A549 (cell line): ENCODE measurements around the gene MBOAT2. TPM values are rescaled to one million over a fixed set of nuclear protein-coding genes. Genes with fewer than 3 reads are reported as not detected.

Experiments
- ATAC-seq, 2 experiments: fragments of 200-7000 bp in 1 of 2; fragments of >200 bp in 1 of 2; cut with Nextera tagmentation in 1 of 2; cut with Tn5 transposase in 1 of 2; 3 replicates each; pipeline versions ENCODE4 v1.8.0 to v1.9.1; 2018 to 2020; ENCODE audit warnings: mild to moderate bottlenecking in 1 of 2, moderate library complexity in 1 of 2
- CTCF ChIA-PET: fragments of 300-600 bp; sonication (Branson Sonifier 250); formaldehyde crosslinking; extraction: SDS; loops from one replicate; lab custom pipeline; 2021; ENCODE audit warnings: antibody characterized with exemption, inconsistent platforms; lab: Yijun Ruan, JAX
- POLR2A ChIA-PET: fragments of 350-600 bp; formaldehyde crosslinking; extraction: SDS; loops from one replicate; lab custom pipeline; 2021; ENCODE audit warnings: antibody characterized with exemption, inconsistent platforms; lab: Yijun Ruan, JAX
- DNase-seq, 2 experiments: peaks; one replicate each; pipeline versions ENCODE4 v3.0.0 to v3.0.0-alpha.2; 2011 to 2016; ENCODE audit warnings: low read depth in 1 of 2, low spot score in 1 of 2
- FAIRE-seq: peaks from 2 replicates; lab custom pipeline; 2011; peaks lifted over from hg19 to GRCh38; lab: Jason Lieb, UNC
- H3K27ac ChIP-seq, 2 experiments: fragments of >200 bp; sonication (Bioruptor Twin); formaldehyde crosslinking; 3 replicates each; pipeline ENCODE4 v1.5.1; 2016 to 2017
- H3K4me1 ChIP-seq: fragments of >200 bp; sonication (Bioruptor Twin); formaldehyde crosslinking; 3 replicates; pipeline ENCODE4 v1.6.1; 2016
- H3K4me2 ChIP-seq: fragments of >200 bp; sonication (Bioruptor Twin); formaldehyde crosslinking; 3 replicates; pipeline ENCODE4 v1.6.1; 2016
- H3K4me3 ChIP-seq: fragments of >200 bp; sonication (Bioruptor Twin); formaldehyde crosslinking; 3 replicates; pipeline ENCODE4 v1.5.1; 2016
- H3K9me3 ChIP-seq: fragments of >200 bp; sonication (Bioruptor Twin); formaldehyde crosslinking; 3 replicates; pipeline ENCODE4 v1.6.1; 2016
- CBX8 ChIP-seq: fragments of 200-600 bp; sonication (generic); IDR thresholded peaks from 2 replicates; pipeline ENCODE4 v1.6.1; 2016
- CEBPB ChIP-seq, 2 experiments: fragments of >200 bp in 1 of 2; sonication (Bioruptor Twin) in 1 of 2; formaldehyde crosslinking in 1 of 2; IDR thresholded peaks; 2 replicates each; pipeline ENCODE4 v1.6.1; 2012 to 2016
- CHD2 ChIP-seq: fragments of 150-350 bp; IDR thresholded peaks from 2 replicates; pipeline ENCODE4 v1.6.1; 2014; ENCODE audit warnings: low read length; ENCODE audit not compliant: partially characterized antibody
- CHD4 ChIP-seq: fragments of 200-600 bp; sonication (generic); IDR thresholded peaks from 2 replicates; pipeline ENCODE4 v1.6.1; 2016; ENCODE audit warnings: antibody characterized with exemption, mild to moderate bottlenecking, borderline replicate concordance
- ESRRA ChIP-seq: fragments of 150-350 bp; IDR thresholded peaks from 2 replicates; pipeline ENCODE4 v1.6.1; 2014; ENCODE audit warnings: mild to moderate bottlenecking, low read length, borderline replicate concordance
- FOSB ChIP-seq: fragments of 250-450 bp; sonication (Bioruptor Pico); IDR thresholded peaks from 2 replicates; pipeline ENCODE4 v1.5.0; 2020; ENCODE audit warnings: mild to moderate bottlenecking, moderate library complexity
- FOSL2 ChIP-seq, 2 experiments: fragments of 450-650 bp in 1 of 2; fragments of >200 bp in 1 of 2; sonication (Bioruptor Twin) in 1 of 2; formaldehyde crosslinking; IDR thresholded peaks; 2 replicates each; pipeline versions ENCODE4 v1.5.0 to v1.6.1; 2016 to 2020; ENCODE audit warnings: mild to moderate bottlenecking in 1 of 2, moderate library complexity in 1 of 2
- HEYL ChIP-seq: fragments of 250-450 bp; sonication (Bioruptor Pico); IDR thresholded peaks from 2 replicates; pipeline ENCODE4 v1.8.0; 2021; ENCODE audit warnings: mild to moderate bottlenecking, moderate library complexity
- HOXA7 ChIP-seq: fragments of 250-450 bp; sonication (Bioruptor Pico); IDR thresholded peaks from 2 replicates; pipeline ENCODE4 v1.5.0; 2020; ENCODE audit warnings: mild to moderate bottlenecking, moderate library complexity
- HOXB13 ChIP-seq: fragments of 250-450 bp; sonication (Bioruptor Pico); IDR thresholded peaks from 2 replicates; pipeline ENCODE4 v1.5.0; 2020; ENCODE audit warnings: low read depth, mild to moderate bottlenecking, moderate library complexity
- HOXB5 ChIP-seq: fragments of 250-450 bp; sonication (Bioruptor Pico); IDR thresholded peaks from 2 replicates; pipeline ENCODE4 v1.5.0; 2020; ENCODE audit warnings: mild to moderate bottlenecking, moderate library complexity
- JUN ChIP-seq, 2 experiments: fragments of >200 bp; sonication (Bioruptor Twin); formaldehyde crosslinking; IDR thresholded peaks; 2 replicates in 1 of 2; 3 replicates in 1 of 2; pipeline ENCODE4 v1.6.1; 2016 to 2017
- JUNB ChIP-seq: fragments of >200 bp; sonication (Bioruptor Twin); formaldehyde crosslinking; IDR thresholded peaks from 2 replicates; pipeline ENCODE4 v1.6.1; 2016
- KDM1A ChIP-seq: fragments of 200-600 bp; sonication (generic); IDR thresholded peaks from 2 replicates; pipeline ENCODE4 v1.6.1; 2016; ENCODE audit warnings: low read depth, mild to moderate bottlenecking
- NR3C1 ChIP-seq: fragments of >200 bp; sonication (Bioruptor Twin); formaldehyde crosslinking; IDR thresholded peaks from 3 replicates; pipeline ENCODE4 v1.6.1; 2017
- PHF8 ChIP-seq: fragments of 200-600 bp; sonication (generic); IDR thresholded peaks from 2 replicates; pipeline ENCODE4 v1.6.1; 2016; ENCODE audit warnings: low read depth, mild to moderate bottlenecking, antibody characterized with exemption, moderate library complexity, borderline replicate concordance
- POLR2A ChIP-seq: IDR thresholded peaks from 2 replicates; pipeline ENCODE4 v1.6.1; 2012; ENCODE audit warnings: mild to moderate bottlenecking, low read length
- POLR2AphosphoS2 ChIP-seq: conservative IDR thresholded peaks from 2 replicates; pipeline ENCODE4 v1.6.1; 2012; ENCODE audit warnings: low read length, improper control_type of control experiment, inconsistent platforms
- RARB ChIP-seq: fragments of 250-450 bp; sonication (Bioruptor Pico); IDR thresholded peaks from 2 replicates; pipeline ENCODE4 v1.8.0; 2021; ENCODE audit warnings: mild to moderate bottlenecking, moderate library complexity
- RNF2 ChIP-seq: fragments of 200-600 bp; sonication (generic); IDR thresholded peaks from 2 replicates; pipeline ENCODE4 v1.6.1; 2016; ENCODE audit warnings: low read depth, mild to moderate bottlenecking, antibody characterized with exemption, moderate library complexity, borderline replicate concordance
- SREBF2 ChIP-seq: fragments of 450-650 bp; IDR thresholded peaks from 2 replicates; pipeline ENCODE4 v1.6.1; 2014; ENCODE audit warnings: mild to moderate bottlenecking, moderate library complexity
- TP53 ChIP-seq: fragments of 250-450 bp; sonication (Bioruptor Pico); IDR thresholded peaks from 2 replicates; pipeline ENCODE4 v1.5.0; 2021; ENCODE audit warnings: mild to moderate bottlenecking, moderate library complexity
- ZC3H11A ChIP-seq: fragments of 450-650 bp; IDR thresholded peaks from 2 replicates; pipeline ENCODE4 v1.6.1; 2014; ENCODE audit warnings: antibody characterized with exemption, mild to moderate bottlenecking
- ZFP36 ChIP-seq: fragments of 450-650 bp; IDR thresholded peaks from 2 replicates; pipeline ENCODE4 v1.6.1; 2014; ENCODE audit warnings: borderline replicate concordance; ENCODE audit not compliant: partially characterized antibody
- ZNF302 ChIP-seq: fragments of 250-450 bp; sonication (Bioruptor Pico); IDR thresholded peaks from 2 replicates; pipeline ENCODE4 v1.9.0; 2021; ENCODE audit warnings: inconsistent platforms, mild to moderate bottlenecking, moderate library complexity
- WGBS: methylation state at CpG from one replicate; pipeline ENCODE4 v1.1.6; 2017; ENCODE audit errors: missing lambda C conversion rate; 5-methylcytosine and 5-hydroxymethylcytosine counted together
- polyA plus RNA-seq, 4 experiments: library from polyadenylated mRNA; depleted of rRNA in 3 of 4; stranded (reverse); fragments of >200 nt; fragmentation: RNase III in 1 of 4; extraction: RNeasy Plus Mini Kit Qiagen cat#74134 plus additional on column Dnase treatment in 1 of 4; gene quantifications; 2 replicates in 3 of 4; 3 replicates in 1 of 4; pipeline ENCODE4 v1.2.3, GENCODE V29; 2011 to 2017
- TF ChIP-seq, protein P1 (sequence below): fragments of 150-350 bp; IDR thresholded peaks from 2 replicates; pipeline ENCODE4 v1.6.1; 2014; ENCODE audit warnings: low read depth, mild to moderate bottlenecking, low read length
- TF ChIP-seq, protein P2 (sequence below): IDR thresholded peaks from 2 replicates; pipeline ENCODE4 v1.6.1; 2012
- TF ChIP-seq, protein P3 (sequence below): fragments of >200 bp; sonication (Bioruptor Twin); formaldehyde crosslinking; IDR thresholded peaks from 3 replicates; pipeline ENCODE4 v1.5.1; 2016

The MBOAT2 gene
- polyA plus RNA-seq, 2 of the 4 experiments (the other 2 are of a cell fraction) = 33.1 to 33.3 TPM

DNA sequence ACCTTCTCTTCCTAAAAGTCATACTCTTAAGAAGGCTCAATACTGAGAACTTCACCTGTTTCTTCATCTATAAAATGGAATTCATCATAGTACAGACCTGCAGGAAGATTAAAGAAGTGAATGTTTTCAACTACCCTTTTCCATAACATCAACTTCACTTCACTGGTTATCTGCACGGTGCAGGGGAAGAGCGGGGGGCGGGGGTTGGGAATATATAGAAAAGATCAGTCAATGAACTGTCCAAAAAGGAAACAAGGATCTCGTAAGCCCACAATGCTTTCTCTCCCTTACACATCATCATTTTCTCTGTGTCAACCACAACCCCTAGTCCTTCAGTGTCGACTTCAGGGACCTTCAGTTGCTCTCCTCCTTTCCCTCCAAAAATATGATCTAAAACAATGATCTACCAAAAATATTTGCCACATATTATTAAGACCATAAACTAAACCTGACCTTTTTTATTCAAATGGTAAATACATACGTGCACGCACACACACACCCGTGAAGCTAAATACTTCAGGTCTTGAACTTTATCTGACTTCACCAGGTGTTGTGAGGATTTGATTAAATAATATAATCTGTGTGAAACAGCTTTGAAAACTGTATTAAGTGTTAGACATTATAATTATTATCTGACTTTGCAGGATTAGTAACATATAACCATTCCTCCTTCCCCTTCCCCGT, 4.9 kb downstream of the MBOAT2 start:
- H3K4me1 ChIP-seq = peaks cover 30% of the 10 kb centered on the region; the same call in 2 of the 3 replicates
- no peak for FAIRE-seq
- 89% methylated on average over 9 of the region's 9 CpGs for WGBS

DNA sequence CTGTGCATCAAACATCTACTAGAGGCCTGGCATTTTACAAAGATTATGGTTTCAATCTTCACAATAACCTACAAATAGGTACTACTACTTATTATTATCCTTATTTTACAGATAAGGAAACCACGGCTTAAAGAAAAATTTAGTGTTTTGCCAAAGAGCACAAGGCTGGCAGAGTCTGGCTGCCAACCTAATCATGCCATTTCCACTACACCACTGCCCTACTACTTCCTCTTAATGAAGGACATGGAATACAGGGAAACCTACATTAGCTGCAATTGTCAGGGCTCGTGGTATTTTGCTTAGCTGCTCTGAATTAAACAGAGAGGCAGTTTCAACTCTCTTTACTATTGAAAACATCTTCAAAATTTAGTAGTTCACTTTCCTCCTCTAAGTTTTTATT, 5.9 kb downstream of the MBOAT2 start:
- POLR2A ChIA-PET = no interaction called here
- H3K4me3 ChIP-seq = no peak overlapping the region
- H3K4me1 ChIP-seq = peaks cover 30% of the 10 kb centered on the region; the same call in 2 of the 3 replicates
- CTCF ChIA-PET = no interaction called here
- no peak for DNase-seq
- 93% methylated on average over 2 of the region's 2 CpGs for WGBS
- no peak overlapping the region for H3K4me2 ChIP-seq
- no peak overlapping the region for H3K27ac ChIP-seq
- no peak for ATAC-seq
- no peaks in the 10 kb centered on the region for H3K9me3 ChIP-seq
- FAIRE-seq = no peak
- TF ChIP-seq PHF8 (no peak), ZNF302 (CRISPR knock-in tag) (no peak), RNF2 (no peak), HOXA7 (CRISPR knock-in tag) (no peak), HOXB5 (CRISPR knock-in tag) (no peak), KDM1A (no peak), HEYL (CRISPR knock-in tag) (no peak), HOXB13 (CRISPR knock-in tag) (no peak), ZC3H11A (no peak), ZFP36 (no peak), CBX8 (no peak)

More for the DNA sequence above, 4.9 kb downstream of the MBOAT2 start:
- DNase-seq (no peak), ATAC-seq (no peak)
- TF ChIP-seq NR3C1 = no peak
- no peak overlapping the region for H3K4me2 ChIP-seq
- no peaks in the 10 kb centered on the region for H3K9me3 ChIP-seq
- H3K4me3 ChIP-seq = no peak overlapping the region
- CTCF ChIA-PET = no interaction called here
- no peak overlapping the region for H3K27ac ChIP-seq
- POLR2A ChIA-PET = no interaction called here

DNA sequence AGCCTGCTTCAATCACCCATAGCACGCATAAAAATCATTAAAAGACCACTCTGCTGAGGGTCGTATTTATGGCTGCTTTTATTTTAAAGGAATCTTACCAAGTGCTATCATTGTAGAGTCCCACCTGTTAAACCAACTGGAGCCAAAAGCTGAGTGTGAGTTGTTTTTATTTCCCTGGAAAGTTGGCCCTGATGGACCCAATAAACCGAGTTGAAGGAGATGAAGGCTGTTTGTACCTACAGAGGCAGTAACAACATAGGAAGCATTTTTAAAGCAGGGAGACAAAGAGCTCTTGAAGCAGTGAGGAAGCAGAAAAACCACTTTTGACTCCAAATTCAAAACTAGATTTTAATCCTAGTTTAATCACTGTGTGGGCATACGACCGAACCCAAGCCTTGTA, 6.4 kb downstream of the MBOAT2 start:
- no peak overlapping the region for H3K27ac ChIP-seq
- H3K9me3 ChIP-seq = no peaks in the 10 kb centered on the region
- CTCF ChIA-PET = interaction anchor here (1.3 kb wide), 1 partner anchor 143 kb away, joined by 5 read pairs; no protein-coding TSS in a partner anchor
- TF ChIP-seq CEBPB (IDR thresholded peaks at IDR 0.05) (no peak), POLR2A (no peak), ESRRA (no peak), JUN (IDR thresholded peaks at IDR 0.05) (no peak), RNF2 (no peak), POLR2AphosphoS2 (no peak), FOSL2 (IDR thresholded peaks at IDR 0.05) (no peak), FOSL2 (CRISPR knock-in tag; IDR thresholded peaks at IDR 0.05) (no peak), TP53 (CRISPR knock-in tag) (no peak), SREBF2 (no peak), CHD4 (no peak), CBX8 (no peak), RARB (no peak), FOSB (no peak), HOXA7 (CRISPR knock-in tag) (no peak), KDM1A (no peak), CHD2 (no peak), JUNB (no peak)
- TF ChIP-seq, protein P1, sequence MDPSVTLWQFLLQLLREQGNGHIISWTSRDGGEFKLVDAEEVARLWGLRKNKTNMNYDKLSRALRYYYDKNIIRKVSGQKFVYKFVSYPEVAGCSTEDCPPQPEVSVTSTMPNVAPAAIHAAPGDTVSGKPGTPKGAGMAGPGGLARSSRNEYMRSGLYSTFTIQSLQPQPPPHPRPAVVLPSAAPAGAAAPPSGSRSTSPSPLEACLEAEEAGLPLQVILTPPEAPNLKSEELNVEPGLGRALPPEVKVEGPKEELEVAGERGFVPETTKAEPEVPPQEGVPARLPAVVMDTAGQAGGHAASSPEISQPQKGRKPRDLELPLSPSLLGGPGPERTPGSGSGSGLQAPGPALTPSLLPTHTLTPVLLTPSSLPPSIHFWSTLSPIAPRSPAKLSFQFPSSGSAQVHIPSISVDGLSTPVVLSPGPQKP = no peak
- TF ChIP-seq, protein P2, sequence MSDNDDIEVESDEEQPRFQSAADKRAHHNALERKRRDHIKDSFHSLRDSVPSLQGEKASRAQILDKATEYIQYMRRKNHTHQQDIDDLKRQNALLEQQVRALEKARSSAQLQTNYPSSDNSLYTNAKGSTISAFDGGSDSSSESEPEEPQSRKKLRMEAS = no peak
- TF ChIP-seq, protein P3, sequence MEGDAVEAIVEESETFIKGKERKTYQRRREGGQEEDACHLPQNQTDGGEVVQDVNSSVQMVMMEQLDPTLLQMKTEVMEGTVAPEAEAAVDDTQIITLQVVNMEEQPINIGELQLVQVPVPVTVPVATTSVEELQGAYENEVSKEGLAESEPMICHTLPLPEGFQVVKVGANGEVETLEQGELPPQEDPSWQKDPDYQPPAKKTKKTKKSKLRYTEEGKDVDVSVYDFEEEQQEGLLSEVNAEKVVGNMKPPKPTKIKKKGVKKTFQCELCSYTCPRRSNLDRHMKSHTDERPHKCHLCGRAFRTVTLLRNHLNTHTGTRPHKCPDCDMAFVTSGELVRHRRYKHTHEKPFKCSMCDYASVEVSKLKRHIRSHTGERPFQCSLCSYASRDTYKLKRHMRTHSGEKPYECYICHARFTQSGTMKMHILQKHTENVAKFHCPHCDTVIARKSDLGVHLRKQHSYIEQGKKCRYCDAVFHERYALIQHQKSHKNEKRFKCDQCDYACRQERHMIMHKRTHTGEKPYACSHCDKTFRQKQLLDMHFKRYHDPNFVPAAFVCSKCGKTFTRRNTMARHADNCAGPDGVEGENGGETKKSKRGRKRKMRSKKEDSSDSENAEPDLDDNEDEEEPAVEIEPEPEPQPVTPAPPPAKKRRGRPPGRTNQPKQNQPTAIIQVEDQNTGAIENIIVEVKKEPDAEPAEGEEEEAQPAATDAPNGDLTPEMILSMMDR = no peak
- ATAC-seq (no peak), FAIRE-seq (no peak), DNase-seq (no peak)
- H3K4me1 ChIP-seq = peaks cover 27% of the 10 kb centered on the region; the same call in 2 of the 3 replicates
- no peak overlapping the region for H3K4me3 ChIP-seq
- POLR2A ChIA-PET = no interaction called here
- no peak overlapping the region for H3K4me2 ChIP-seq
- WGBS = 87% methylated on average over 5 of the region's 5 CpGs
